ENCODE results near the gene NTM. TPM values are rescaled to one million over a fixed set of nuclear protein-coding genes. Genes with fewer than 3 reads are reported as not detected.

The NTM gene
- total RNA-seq, 4 donors from 2014 or later, result 0.40 to 3.1 (median 2.1) TPM; not detected in 1

DNA sequence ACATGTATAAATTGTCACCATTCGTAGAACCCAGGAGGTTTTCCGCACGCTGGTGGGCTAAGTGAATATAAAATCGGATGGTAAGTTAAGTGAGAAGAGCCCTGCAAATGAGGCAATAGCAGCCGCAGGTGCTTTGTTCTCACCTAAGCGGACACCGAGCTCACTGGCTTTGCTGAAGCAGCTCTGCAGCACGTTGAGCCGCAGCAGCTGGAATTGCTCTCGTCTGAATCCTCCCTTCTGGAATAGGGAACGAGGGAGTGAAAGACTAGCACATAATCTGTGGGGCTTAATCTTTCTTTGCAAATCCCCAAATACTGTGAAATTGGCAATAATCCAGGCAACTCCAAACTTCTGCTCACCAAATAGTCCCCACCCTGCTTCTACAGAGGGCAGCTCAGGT, 488.1 kb downstream of the NTM start:
- intact Hi-C loops (cut with DNase I; ENCODE audit: low total_unique reads), result no loop called here
- no peak overlapping the region for H3K27ac ChIP-seq
- no peaks in the 10 kb centered on the region for H3K9me3 ChIP-seq
- H3K36me3 ChIP-seq, result no peaks in the 10 kb centered on the region
- no peaks in the 10 kb centered on the region for H3K27me3 ChIP-seq
- H3K4me3 ChIP-seq, result no peak overlapping the region
- TF ChIP-seq POLR2A (IDR thresholded peaks at IDR 0.05) (no peak), EP300 (IDR thresholded peaks at IDR 0.05; ENCODE audit: low read depth) (no peak), POLR2AphosphoS5 (IDR thresholded peaks at IDR 0.05) (no peak)
- TF ChIP-seq, protein P1, sequence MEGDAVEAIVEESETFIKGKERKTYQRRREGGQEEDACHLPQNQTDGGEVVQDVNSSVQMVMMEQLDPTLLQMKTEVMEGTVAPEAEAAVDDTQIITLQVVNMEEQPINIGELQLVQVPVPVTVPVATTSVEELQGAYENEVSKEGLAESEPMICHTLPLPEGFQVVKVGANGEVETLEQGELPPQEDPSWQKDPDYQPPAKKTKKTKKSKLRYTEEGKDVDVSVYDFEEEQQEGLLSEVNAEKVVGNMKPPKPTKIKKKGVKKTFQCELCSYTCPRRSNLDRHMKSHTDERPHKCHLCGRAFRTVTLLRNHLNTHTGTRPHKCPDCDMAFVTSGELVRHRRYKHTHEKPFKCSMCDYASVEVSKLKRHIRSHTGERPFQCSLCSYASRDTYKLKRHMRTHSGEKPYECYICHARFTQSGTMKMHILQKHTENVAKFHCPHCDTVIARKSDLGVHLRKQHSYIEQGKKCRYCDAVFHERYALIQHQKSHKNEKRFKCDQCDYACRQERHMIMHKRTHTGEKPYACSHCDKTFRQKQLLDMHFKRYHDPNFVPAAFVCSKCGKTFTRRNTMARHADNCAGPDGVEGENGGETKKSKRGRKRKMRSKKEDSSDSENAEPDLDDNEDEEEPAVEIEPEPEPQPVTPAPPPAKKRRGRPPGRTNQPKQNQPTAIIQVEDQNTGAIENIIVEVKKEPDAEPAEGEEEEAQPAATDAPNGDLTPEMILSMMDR (IDR thresholded peaks at IDR 0.05), result no peak
- no peak for DNase-seq
- in situ Hi-C loops (cut with MboI; ENCODE audit: low pct_ligation_motif_present in 1 of 4, low pct_unique_long_range_greater_than_20kb in 1 of 4, low sequenced_read_pairs in 3 of 4), result loop anchor here in 1 of 4 donors (25.0 kb wide), 1 partner anchor 279 kb away; no protein-coding TSS in a partner anchor
- H3K4me1 ChIP-seq, result no peaks in the 10 kb centered on the region
- 38 to 66% methylated on average over 2 to 11 of the region's 11 CpGs for WGBS, 2 donors (ENCODE audit: low coverage in 1 of 2)

DNA sequence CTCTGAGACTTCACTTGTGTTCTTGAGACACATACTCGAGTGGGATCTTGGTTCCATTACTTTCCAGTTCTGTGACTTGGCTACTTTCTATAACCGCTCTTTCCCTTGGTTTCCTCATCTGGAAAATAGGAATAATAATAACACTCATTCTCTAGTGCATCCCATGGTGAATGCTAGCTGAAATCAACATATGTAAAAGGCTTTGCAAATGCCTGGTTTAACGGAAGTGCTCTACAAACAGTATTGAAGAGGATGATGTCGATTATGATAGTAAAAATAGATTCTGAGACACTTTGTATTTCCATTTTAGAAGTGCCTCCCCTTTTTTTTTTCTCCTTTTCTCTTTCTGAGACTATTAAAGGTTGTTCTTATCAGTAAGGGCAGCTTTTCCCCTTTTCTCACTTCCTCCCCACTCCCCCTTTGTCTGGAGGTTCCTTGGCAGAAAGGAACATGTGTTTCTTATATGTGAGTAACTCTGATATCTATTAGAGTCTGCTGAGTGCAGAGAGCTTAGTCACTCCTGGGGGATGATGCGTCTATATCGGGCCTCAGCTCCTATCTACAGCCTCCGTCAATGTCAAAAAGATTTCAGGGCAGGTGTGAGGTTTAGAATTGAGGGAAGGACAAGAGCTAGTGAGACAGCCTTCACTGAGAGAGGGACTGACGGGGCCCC, 489.3 kb downstream of the NTM start:
- in situ Hi-C loops (cut with MboI; ENCODE audit: low pct_ligation_motif_present in 1 of 4, low pct_unique_long_range_greater_than_20kb in 1 of 4, low sequenced_read_pairs in 3 of 4), result loop anchor here in 1 of 4 donors (25.0 kb wide), 1 partner anchor 278 kb away; no protein-coding TSS in a partner anchor
- TF ChIP-seq, protein P1 (IDR thresholded peaks at IDR 0.05), result no peak
- TF ChIP-seq POLR2A (IDR thresholded peaks at IDR 0.05) (no peak), EP300 (IDR thresholded peaks at IDR 0.05; ENCODE audit: low read depth) (no peak), POLR2AphosphoS5 (IDR thresholded peaks at IDR 0.05) (no peak)
- 66 to 71% methylated on average over 4 to 8 of the region's 8 CpGs for WGBS, 2 donors (ENCODE audit: low coverage in 1 of 2)
- no peak overlapping the region for H3K4me3 ChIP-seq
- H3K27ac ChIP-seq, result no peak overlapping the region
- no peaks in the 10 kb centered on the region for H3K36me3 ChIP-seq
- intact Hi-C loops (cut with DNase I; ENCODE audit: low total_unique reads), result no loop called here
- no peaks in the 10 kb centered on the region for H3K4me1 ChIP-seq
- no peaks in the 10 kb centered on the region for H3K27me3 ChIP-seq
- DNase-seq, result no peak
- no peaks in the 10 kb centered on the region for H3K9me3 ChIP-seq

DNA sequence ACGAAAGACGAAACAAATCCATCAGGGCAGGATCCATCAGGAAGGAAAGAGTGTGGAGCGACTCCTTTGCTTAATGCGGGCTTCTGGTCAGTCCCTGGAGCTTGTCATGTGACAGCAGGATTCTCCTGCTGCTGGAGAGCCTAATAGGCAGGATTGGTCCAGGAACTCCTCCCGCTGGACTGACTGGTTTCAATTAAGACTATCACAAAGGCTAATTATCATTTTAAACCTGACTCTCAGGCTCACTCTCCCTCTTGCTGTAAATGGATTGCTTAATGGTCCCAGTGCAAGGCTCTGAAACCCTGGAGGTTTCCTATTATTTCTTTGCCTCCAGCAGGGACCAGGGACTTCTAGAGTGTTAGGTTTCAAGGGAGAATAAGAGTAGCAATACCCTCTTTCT, 493.8 kb downstream of the NTM start:
- Histone ChIP-seq H3K4me1 (no peaks in the 10 kb centered on the region), H3K36me3 (no peaks in the 10 kb centered on the region), H3K27me3 (no peaks in the 10 kb centered on the region), H3K27ac (no peak overlapping the region), H3K4me3 (no peak overlapping the region), H3K9me3 (no peaks in the 10 kb centered on the region)
- no peak for DNase-seq
- in situ Hi-C loops (cut with MboI; ENCODE audit: low pct_ligation_motif_present in 1 of 4, low pct_unique_long_range_greater_than_20kb in 1 of 4, low sequenced_read_pairs in 3 of 4), result loop anchor here in 1 of 4 donors (25.0 kb wide), 1 partner anchor 273 kb away; no protein-coding TSS in a partner anchor
- intact Hi-C loops (cut with DNase I; ENCODE audit: low total_unique reads), result no loop called here
- TF ChIP-seq POLR2AphosphoS5 (IDR thresholded peaks at IDR 0.05) (no peak), POLR2A (IDR thresholded peaks at IDR 0.05) (no peak), EP300 (IDR thresholded peaks at IDR 0.05; ENCODE audit: low read depth) (no peak)
- TF ChIP-seq, protein P1 (IDR thresholded peaks at IDR 0.05), result no peak
- 67 to 84% methylated on average over 5 of the region's 5 CpGs for WGBS, 2 donors (ENCODE audit: low coverage in 1 of 2)

- H3K4me3 ChIP-seq, result no peak overlapping the region
- H3K4me1 ChIP-seq, result no peaks in the 10 kb centered on the region
- intact Hi-C loops (cut with DNase I; ENCODE audit: low total_unique reads), result loop anchor here (5.0 kb wide), 1 partner anchor 161 kb away; no protein-coding TSS in a partner anchor
- H3K27me3 ChIP-seq, result no peaks in the 10 kb centered on the region
- DNase-seq, result no peak
- TF ChIP-seq POLR2AphosphoS5 (IDR thresholded peaks at IDR 0.05) (no peak), EP300 (IDR thresholded peaks at IDR 0.05; ENCODE audit: low read depth) (no peak), POLR2A (IDR thresholded peaks at IDR 0.05) (no peak)
- TF ChIP-seq, protein P1 (IDR thresholded peaks at IDR 0.05), result no peak
- no peak overlapping the region for H3K27ac ChIP-seq
- in situ Hi-C loops (cut with MboI; ENCODE audit: low pct_ligation_motif_present in 1 of 4, low pct_unique_long_range_greater_than_20kb in 1 of 4, low sequenced_read_pairs in 3 of 4), result loop anchor here in 2 of 4 donors (5.0 to 25.0 kb wide), 2 partner anchors 261 to 271 kb away; no protein-coding TSS in a partner anchor
- no peaks in the 10 kb centered on the region for H3K9me3 ChIP-seq
- H3K36me3 ChIP-seq, result no peaks in the 10 kb centered on the region
- 94% methylated on average over 3 of the region's 3 CpGs; no CpG with 5 or more reads in 1 of the 2 donors for WGBS, 2 donors (ENCODE audit: low coverage in 1 of 2)
Observed at GRCh38 chr11:131865860-131866259, 495.4 kb downstream of the NTM start.

Data from transverse colon (tissue), 4 donors.